Endothelial cell of umbilical vein (primary cell): ENCODE measurements around the gene CLK4. TPM values are rescaled to one million over a fixed set of nuclear protein-coding genes. Genes with fewer than 3 reads are reported as not detected.
A peak's percentile ranks its signal among the peaks of the same experiment; 100 is the strongest.

Experiments used
- BruUV-seq: library from RNA; stranded (reverse); fragments of 400-500 nt; replicated peaks from 2 replicates; lab custom pipeline; 2021; lab: Mats Ljungman, UMichigan
- CTCF ChIA-PET: fragments of 300-600, 350-600 bp; sonication (Branson Sonifier 250); formaldehyde crosslinking; loops from one replicate; lab custom pipeline; 2021; ENCODE audit warnings: antibody characterized with exemption, inconsistent platforms; lab: Charles Lee
- POLR2A ChIA-PET: fragments of 300-600, 350-600 bp; sonication (Branson Sonifier 250); formaldehyde crosslinking; loops from one replicate; lab custom pipeline; 2021; ENCODE audit warnings: antibody characterized with exemption, inconsistent platforms; lab: Charles Lee
- DNase-seq: peaks from one replicate; pipeline ENCODE4 v3.0.0-alpha.2; 2011; ENCODE audit warnings: low read depth, low spot score
- FAIRE-seq: peaks from 2 replicates; lab custom pipeline; 2011; peaks lifted over from hg19 to GRCh38; lab: Jason Lieb, UNC
- H2AFZ ChIP-seq: 2 replicates; pipeline ENCODE4 v1.6.0; 2012; ENCODE audit warnings: low read depth, low read length, control low read depth, inconsistent platforms
- H3K27ac ChIP-seq: 2 replicates; pipeline ENCODE4 v1.5.1; 2011; ENCODE audit warnings: low read depth, mild to moderate bottlenecking, control low read depth, low read length, moderate library complexity; ENCODE audit not compliant: insufficient read depth
- H3K27me3 ChIP-seq, 2 experiments: 2 replicates each; pipeline versions ENCODE4 v1.6.0 to v1.6.1; 2011; ENCODE audit warnings: low read length in 2 of 2, mixed read lengths in 1 of 2; ENCODE audit not compliant: control insufficient read depth in 2 of 2, insufficient read depth in 2 of 2
- H3K36me3 ChIP-seq, 2 experiments: 2 replicates in 1 of 2; 3 replicates in 1 of 2; pipeline ENCODE4 v1.5.1; 2011; ENCODE audit warnings: low read length in 2 of 2, mild to moderate bottlenecking in 1 of 2, moderate library complexity in 1 of 2; ENCODE audit not compliant: control insufficient read depth in 2 of 2, insufficient read depth in 2 of 2; ENCODE audit errors: extremely low read depth in 1 of 2
- H3K4me1 ChIP-seq: 3 replicates; pipeline ENCODE4 v1.5.1; 2011; ENCODE audit warnings: mild to moderate bottlenecking, low read length; ENCODE audit not compliant: control insufficient read depth, insufficient read depth; ENCODE audit errors: extremely low read depth
- H3K4me2 ChIP-seq: 2 replicates; pipeline ENCODE4 v1.6.1; 2011; ENCODE audit warnings: low read length, control low read depth, mixed read lengths; ENCODE audit not compliant: insufficient read depth
- H3K4me3 ChIP-seq, 3 experiments: fragments of 200-600 bp in 1 of 3; sonication (generic), shearing (Covaris generic) in 1 of 3; replicated peaks in 1 of 3; 2 replicates each; pipeline ENCODE4 v1.5.1; 2011 to 2016; ENCODE audit warnings: control low read depth in 3 of 3, low read length in 3 of 3, mild to moderate bottlenecking in 2 of 3, inconsistent platforms in 1 of 3, low read depth in 1 of 3, moderate library complexity in 1 of 3; ENCODE audit not compliant: insufficient read depth in 1 of 3
- H3K79me2 ChIP-seq: 2 replicates; pipeline ENCODE4 v1.6.0; 2012; ENCODE audit warnings: low read length, inconsistent platforms; ENCODE audit not compliant: control insufficient read depth, insufficient read depth
- H3K9ac ChIP-seq: replicated peaks from 2 replicates; pipeline ENCODE3; 2011; ENCODE audit warnings: low read length, control low read depth; ENCODE audit not compliant: insufficient read depth; ENCODE audit errors: extremely low read depth
- H3K9me1 ChIP-seq: replicated peaks from 3 replicates; pipeline ENCODE4 v1.6.0; 2011; ENCODE audit warnings: mild to moderate bottlenecking, low read length; ENCODE audit not compliant: control insufficient read depth, insufficient read depth; ENCODE audit errors: extremely low read depth
- H3K9me3 ChIP-seq: replicated peaks from 2 replicates; pipeline ENCODE4 v1.5.1; 2012; ENCODE audit warnings: low read length, inconsistent platforms; ENCODE audit not compliant: control insufficient read depth, insufficient read depth
- H4K20me1 ChIP-seq: replicated peaks from 2 replicates; pipeline ENCODE3; 2011; ENCODE audit warnings: mild to moderate bottlenecking, low read length; ENCODE audit not compliant: control insufficient read depth, insufficient read depth; ENCODE audit errors: extremely low read depth
- EZH2 ChIP-seq: IDR thresholded peaks from 2 replicates; pipeline ENCODE4 v1.6.1; 2012; ENCODE audit warnings: borderline replicate concordance, low read depth, mild to moderate bottlenecking, moderate library complexity, low read length, inconsistent platforms; ENCODE audit not compliant: severe bottlenecking
- FOS ChIP-seq: IDR thresholded peaks from 2 replicates; pipeline ENCODE4 v1.6.1; 2011; ENCODE audit warnings: mild to moderate bottlenecking, low read length, moderate library complexity, borderline replicate concordance; ENCODE audit not compliant: insufficient read depth
- GATA2 ChIP-seq: IDR thresholded peaks from 2 replicates; pipeline ENCODE4 v1.7.0; 2011; ENCODE audit warnings: low read depth, mild to moderate bottlenecking, moderate library complexity, mixed read lengths, low read length; ENCODE audit not compliant: insufficient read length, insufficient read depth
- MYC ChIP-seq: IDR thresholded peaks from one replicate; pipeline ENCODE4 v1.6.1; 2011; ENCODE audit warnings: mild to moderate bottlenecking, low read depth, low read length
- POLR2A ChIP-seq: IDR thresholded peaks from 2 replicates; pipeline ENCODE4 v1.6.1; 2012; ENCODE audit warnings: low read depth, mild to moderate bottlenecking, control low read depth, low read length
- dilution Hi-C: fragments of 300-500 bp; cut with MboI; formaldehyde crosslinking; loops from one replicate; pipeline ENCODE4 v1.15.0; 2019; ENCODE audit warnings: low sequenced_read_pairs; ENCODE audit not compliant: extremely low pct_ligation_motif_present
- intact Hi-C: fragments of 100-400 bp; cut with micrococcal nuclease; formaldehyde crosslinking; loops from one replicate; pipeline ENCODE4 v1.10.0; 2022
- polyA plus RNA-seq, 4 experiments: library from polyadenylated mRNA; depleted of rRNA in 3 of 4; stranded (reverse) in 3 of 4; unstranded in 1 of 4; fragments of >200 nt; gene quantifications; 2 replicates each; pipeline versions ENCODE4 v1.2.1 to v1.2.3, GENCODE V29; 2011 to 2012; ENCODE audit warnings: missing spikeins in 1 of 4
- total RNA-seq: library from RNA; stranded (reverse); gene quantifications from 2 replicates; pipeline ENCODE4 v1.2.3, GENCODE V29; 2021
- TF ChIP-seq, protein P1 (sequence below), 2 donors: IDR thresholded peaks; 1 replicate in 1 of 2; 2 replicates in 1 of 2; pipeline ENCODE4 v1.5.1; 2011; ENCODE audit warnings: low read length in 2 of 2, mild to moderate bottlenecking in 2 of 2, moderate library complexity in 2 of 2, control low read depth in 1 of 2, inconsistent platforms in 1 of 2, low read depth in 1 of 2; ENCODE audit not compliant: insufficient read depth in 1 of 2; ENCODE audit errors: extremely low read depth in 1 of 2

The CLK4 gene
- total and polyA plus RNA-seq, 2 donors (not counting 3 experiments of a cell fraction or from before 2014, with no cell fraction given), result 7.0 to 19.2 TPM

GRCh38 chr5:178589180-178590140 lies 37.4 kb downstream of the CLK4 start:
- Histone ChIP-seq H3K4me3 (peak overlapping the region in 1 of 3 experiments; percentile 29), H3K4me1 (peaks cover 6% of the 10 kb centered on the region), H2AFZ (no peak overlapping the region), H3K79me2 (no peaks in the 10 kb centered on the region), H3K9ac (no peak overlapping the region), H3K9me3 (no peaks in the 10 kb centered on the region), H3K9me1 (no peaks in the 10 kb centered on the region), H4K20me1 (no peaks in the 10 kb centered on the region), H3K27ac (no peak overlapping the region), H3K27me3 (peaks cover 39 to 58% of the 10 kb centered on the region in 2 experiments), H3K4me2 (no peak overlapping the region), H3K36me3 (no peaks in the 10 kb centered on the region)
- FAIRE-seq (no peak), DNase-seq (peak; percentile 9)
- BruUV-seq, result no TSS peak
- TF ChIP-seq, protein P1, sequence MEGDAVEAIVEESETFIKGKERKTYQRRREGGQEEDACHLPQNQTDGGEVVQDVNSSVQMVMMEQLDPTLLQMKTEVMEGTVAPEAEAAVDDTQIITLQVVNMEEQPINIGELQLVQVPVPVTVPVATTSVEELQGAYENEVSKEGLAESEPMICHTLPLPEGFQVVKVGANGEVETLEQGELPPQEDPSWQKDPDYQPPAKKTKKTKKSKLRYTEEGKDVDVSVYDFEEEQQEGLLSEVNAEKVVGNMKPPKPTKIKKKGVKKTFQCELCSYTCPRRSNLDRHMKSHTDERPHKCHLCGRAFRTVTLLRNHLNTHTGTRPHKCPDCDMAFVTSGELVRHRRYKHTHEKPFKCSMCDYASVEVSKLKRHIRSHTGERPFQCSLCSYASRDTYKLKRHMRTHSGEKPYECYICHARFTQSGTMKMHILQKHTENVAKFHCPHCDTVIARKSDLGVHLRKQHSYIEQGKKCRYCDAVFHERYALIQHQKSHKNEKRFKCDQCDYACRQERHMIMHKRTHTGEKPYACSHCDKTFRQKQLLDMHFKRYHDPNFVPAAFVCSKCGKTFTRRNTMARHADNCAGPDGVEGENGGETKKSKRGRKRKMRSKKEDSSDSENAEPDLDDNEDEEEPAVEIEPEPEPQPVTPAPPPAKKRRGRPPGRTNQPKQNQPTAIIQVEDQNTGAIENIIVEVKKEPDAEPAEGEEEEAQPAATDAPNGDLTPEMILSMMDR (IDR thresholded peaks at IDR 0.05; ENCODE audit: extremely low read depth in 1 of 2, insufficient read depth in 1 of 2, low read depth in 1 of 2, low read length in 2 of 2), result peak in 1 of 2 donors; percentile 20
- TF ChIP-seq FOS (no peak), EZH2 (peak; percentile 84), GATA2 (no peak), MYC (no peak), POLR2A (no peak)
- intact Hi-C loops (loop anchor here (1.0 to 5.0 kb wide), 5 partner anchors 128 to 903 kb away; no protein-coding TSS in a partner anchor), dilution Hi-C loops (no loop called here)
- ChIA-PET CTCF (interaction anchor here (0.7 to 1.5 kb wide), 5 partner anchors 10 to 309 kb away, joined by 3 to 7 read pairs (median 4); no protein-coding TSS in a partner anchor), POLR2A (no interaction called here)
